Activated CD8-positive, alpha-beta T cell treated with anti-CD3 and anti-CD28 coated beads, Interleukin-2, amount 10 ng/mL, durations not matched to agents 7 days and 5 days (primary cell): ENCODE data around the gene CYB5RL. TPM values are rescaled to one million over a fixed set of nuclear protein-coding genes. Genes with fewer than 3 reads are reported as not detected.
"Not testable (repeated sequence)": the region's sequence is repeated elsewhere in the genome, so short reads cannot be mapped to it uniquely, and the experiment has no call there.

Source experiments
- ATAC-seq: fragments of 150-1000 bp; cut with Tn5 transposase; one replicate; pipeline ENCODE4 v1.10.0; 2021; ENCODE audit warnings: moderate library complexity
- CTCF ChIA-PET: fragments of 350-600 bp; sonication (Branson Sonifier 250); formaldehyde crosslinking; loops from one replicate; lab custom pipeline; 2021; ENCODE audit warnings: antibody characterized with exemption; lab: Charles Lee
- POLR2A ChIA-PET: fragments of 350-600 bp; sonication (Branson Sonifier 250); formaldehyde crosslinking; loops from one replicate; lab custom pipeline; 2021; ENCODE audit warnings: antibody characterized with exemption; lab: Charles Lee
- DNase-seq: peaks from one replicate; pipeline ENCODE4 v3.0.0-alpha.2; 2020
- H3K27ac Mint-ChIP-seq: one replicate; pipeline ENCODE4 v1.8.0; 2021; ENCODE audit warnings: mild to moderate bottlenecking, mixed read lengths
- H3K27me3 Mint-ChIP-seq: one replicate; pipeline ENCODE4 v1.8.0; 2021; ENCODE audit warnings: low read depth, mixed read lengths
- H3K36me3 Mint-ChIP-seq: one replicate; pipeline ENCODE4 v1.8.0; 2021; ENCODE audit warnings: low read depth, mixed read lengths
- H3K4me1 Mint-ChIP-seq: one replicate; pipeline ENCODE4 v1.8.0; 2021; ENCODE audit warnings: low read depth, mixed read lengths
- H3K4me3 Mint-ChIP-seq: one replicate; pipeline ENCODE4 v1.8.0; 2021; ENCODE audit warnings: mild to moderate bottlenecking, mixed read lengths
- H3K9me3 Mint-ChIP-seq: one replicate; pipeline ENCODE4 v1.8.0; 2022; ENCODE audit warnings: mixed read lengths; ENCODE audit not compliant: insufficient read depth
- total RNA-seq, 2 experiments: library from RNA; stranded (reverse); gene quantifications; one replicate each; pipeline ENCODE4 v1.2.3, GENCODE V29; 2021

Gene CYB5RL
- total RNA-seq, 2 experiments from 2014 or later, result 13.1 to 15.5 TPM

DNA sequence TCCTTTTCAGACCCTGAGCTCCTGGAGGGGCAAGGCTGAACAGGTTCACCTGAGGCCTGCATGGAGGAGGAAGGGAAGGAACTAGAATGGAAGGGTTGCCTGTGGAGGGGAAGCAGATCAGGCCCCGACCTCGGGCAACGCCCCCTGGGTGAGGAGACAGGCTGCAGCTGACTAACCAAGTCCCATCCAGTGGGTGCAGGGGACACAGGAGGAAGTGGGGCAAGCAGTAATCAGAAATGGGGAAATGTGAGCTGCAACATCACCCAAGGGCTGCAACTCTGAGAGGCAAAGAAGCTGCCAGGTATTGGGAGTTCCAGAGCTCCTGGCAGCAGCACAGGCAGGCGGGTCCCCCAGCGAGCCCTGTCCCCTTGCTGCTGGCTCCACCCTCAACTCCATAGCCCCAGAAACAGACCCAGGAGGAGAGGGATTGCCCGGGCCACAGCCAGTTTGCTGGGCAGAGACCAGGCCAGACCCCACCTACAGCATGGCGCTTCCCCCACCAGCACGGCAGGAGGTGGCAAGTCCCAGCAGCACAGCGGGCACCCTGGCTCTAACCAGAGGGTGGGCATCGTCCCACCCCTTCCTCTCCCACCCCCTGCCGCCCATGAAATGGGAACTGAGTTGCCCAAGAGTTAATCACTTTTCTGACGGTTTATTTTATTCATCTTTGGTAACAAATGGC, 38.7 kb upstream of the CYB5RL start:
- CTCF ChIA-PET, result no interaction called here
- Mint-ChIP-seq H3K4me1 (peaks cover 15% of the 10 kb centered on the region), H3K4me3 (no peak overlapping the region), H3K27ac (peak overlapping the region; percentile 24), H3K36me3 (peaks cover 34% of the 10 kb centered on the region), H3K27me3 (no peaks in the 10 kb centered on the region), H3K9me3 (no peaks in the 10 kb centered on the region)
- DNase-seq, result no peak
- POLR2A ChIA-PET, result no interaction called here
- ATAC-seq, result no peak

DNA sequence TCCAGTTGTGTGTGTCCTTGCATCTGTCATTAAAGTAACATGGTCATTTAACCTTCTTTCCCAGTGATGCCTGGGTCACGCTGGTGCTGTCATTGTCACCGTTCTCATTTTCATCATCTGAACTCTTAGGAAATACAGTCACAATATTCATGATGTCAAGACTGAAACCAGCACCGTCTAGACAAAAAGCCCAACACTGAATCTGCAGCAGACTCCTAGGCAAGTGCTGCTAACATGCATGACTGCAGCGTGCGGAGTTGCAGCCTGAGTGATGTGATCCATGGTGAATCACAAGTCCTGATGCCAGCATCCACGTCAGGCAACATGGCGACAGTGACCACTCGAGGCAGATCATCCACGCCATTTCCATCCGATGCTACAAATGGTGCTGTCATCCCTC, 37.8 kb upstream of the CYB5RL start:
- POLR2A ChIA-PET, result no interaction called here
- Mint-ChIP-seq H3K9me3 (no peaks in the 10 kb centered on the region), H3K4me3 (no peak overlapping the region), H3K36me3 (peaks cover 33% of the 10 kb centered on the region), H3K27ac (no peak overlapping the region), H3K27me3 (no peaks in the 10 kb centered on the region), H3K4me1 (peaks cover 11% of the 10 kb centered on the region)
- CTCF ChIA-PET, result no interaction called here
- ATAC-seq, result no peak
- DNase-seq, result no peak

GRCh38 chr1:54234284-54234683, 34.5 kb upstream of the CYB5RL start:
- Mint-ChIP-seq H3K36me3 (peaks cover 43% of the 10 kb centered on the region), H3K4me1 (peaks cover 28% of the 10 kb centered on the region), H3K27me3 (no peaks in the 10 kb centered on the region), H3K27ac (no peak overlapping the region), H3K9me3 (no peaks in the 10 kb centered on the region), H3K4me3 (no peak overlapping the region)
- ChIA-PET CTCF (no interaction called here), POLR2A (no interaction called here)
- ATAC-seq, result no peak
- DNase-seq, result no peak

DNA sequence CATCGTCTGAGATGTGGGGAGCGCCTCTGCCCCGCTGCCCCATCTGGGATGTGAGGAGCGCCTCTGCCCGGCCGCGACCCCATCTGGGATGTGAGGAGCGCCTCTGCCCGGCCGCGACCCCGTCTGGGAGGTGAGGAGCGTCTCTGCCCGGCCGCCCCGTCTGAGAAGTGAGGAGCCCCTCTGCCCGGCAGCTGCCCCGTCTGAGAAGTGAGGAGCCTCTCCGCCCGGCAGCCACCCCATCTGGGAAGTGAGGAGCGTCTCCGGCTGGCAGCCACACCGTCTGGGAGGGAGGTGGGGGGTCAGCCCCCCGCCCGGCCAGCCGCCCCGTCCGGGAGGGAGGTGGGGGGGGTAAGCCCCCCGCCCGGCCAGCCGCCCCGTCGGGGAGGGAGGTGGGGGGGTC, 33.4 kb upstream of the CYB5RL start:
- DNase-seq, POLR2A ChIA-PET, CTCF ChIA-PET, H3K27me3 Mint-ChIP-seq, H3K9me3 Mint-ChIP-seq, H3K27ac Mint-ChIP-seq, ATAC-seq, H3K4me3 Mint-ChIP-seq: not testable (repeated sequence)
- Mint-ChIP-seq H3K4me1 (peaks cover 34% of the 10 kb centered on the region), H3K36me3 (peaks cover 40% of the 10 kb centered on the region)

DNA sequence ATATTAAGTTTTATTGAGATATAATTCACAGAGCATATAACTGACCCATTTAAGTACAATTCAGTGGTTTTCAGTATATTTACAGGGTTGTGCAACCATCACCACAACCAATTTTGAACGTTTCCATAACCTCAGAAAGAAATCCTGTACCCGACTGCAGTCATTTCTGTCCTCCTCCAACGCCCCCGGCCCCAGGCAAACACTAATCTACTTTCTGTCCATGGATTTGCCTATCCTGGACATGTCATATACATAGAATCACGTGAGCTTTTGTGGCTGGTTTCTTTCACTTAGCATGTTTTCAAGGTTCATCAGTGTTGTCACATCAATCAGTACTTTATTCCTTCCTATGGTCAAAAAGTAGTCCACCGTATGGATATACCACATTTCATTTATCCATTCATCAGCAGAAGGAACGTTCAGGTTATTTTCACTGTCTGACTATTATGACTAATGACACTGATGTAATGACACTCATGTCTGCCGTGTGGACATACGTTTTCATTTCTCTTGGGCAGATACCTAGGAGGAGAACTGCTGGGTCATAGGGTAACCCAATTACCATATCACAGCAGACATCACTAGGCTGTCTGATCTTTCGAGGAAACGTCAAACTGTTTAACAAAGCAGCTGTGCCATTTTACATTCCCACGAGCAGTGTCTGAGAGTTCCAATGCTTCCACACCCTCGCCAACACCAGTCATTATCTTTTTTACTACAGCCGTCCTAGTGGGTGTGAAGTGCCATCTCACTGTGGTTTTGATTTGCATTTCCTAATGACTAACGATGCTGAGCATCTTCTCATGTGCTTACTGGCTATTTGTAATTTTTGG, 30.9 kb upstream of the CYB5RL start:
- Mint-ChIP-seq H3K4me1 (peaks cover 35% of the 10 kb centered on the region), H3K9me3 (no peaks in the 10 kb centered on the region), H3K4me3 (peak overlapping the region; percentile 7), H3K27me3 (no peaks in the 10 kb centered on the region), H3K27ac (peak overlapping the region; percentile 37), H3K36me3 (peaks cover 34% of the 10 kb centered on the region)
- CTCF ChIA-PET, result no interaction called here
- ATAC-seq (no peak), DNase-seq (no peak)
- POLR2A ChIA-PET, result no interaction called here

- Mint-ChIP-seq H3K36me3 (peaks cover 38% of the 10 kb centered on the region), H3K4me3 (peak overlapping the region; percentile 43), H3K4me1 (peaks cover 30% of the 10 kb centered on the region), H3K27me3 (no peaks in the 10 kb centered on the region), H3K27ac (peak overlapping the region; percentile 74), H3K9me3 (no peaks in the 10 kb centered on the region)
- DNase-seq (peak; percentile 30), ATAC-seq (peak; percentile 61)
- ChIA-PET CTCF (no interaction called here), POLR2A (interaction anchor here (0.6 kb wide), 1 partner anchor 97 kb away, joined by 3 read pairs; no protein-coding TSS in a partner anchor)
Measured at GRCh38 chr1:54229281-54229891, 29.6 kb upstream of the CYB5RL start.

GRCh38 chr1:54228638-54229079, 28.8 kb upstream of the CYB5RL start:
- Mint-ChIP-seq H3K36me3 (peaks cover 41% of the 10 kb centered on the region), H3K27me3 (no peaks in the 10 kb centered on the region), H3K4me1 (peaks cover 29% of the 10 kb centered on the region), H3K4me3 (no peak overlapping the region), H3K9me3 (no peaks in the 10 kb centered on the region), H3K27ac (no peak overlapping the region)
- DNase-seq (no peak), ATAC-seq (no peak)
- CTCF ChIA-PET, result no interaction called here
- POLR2A ChIA-PET, result no interaction called here

DNA sequence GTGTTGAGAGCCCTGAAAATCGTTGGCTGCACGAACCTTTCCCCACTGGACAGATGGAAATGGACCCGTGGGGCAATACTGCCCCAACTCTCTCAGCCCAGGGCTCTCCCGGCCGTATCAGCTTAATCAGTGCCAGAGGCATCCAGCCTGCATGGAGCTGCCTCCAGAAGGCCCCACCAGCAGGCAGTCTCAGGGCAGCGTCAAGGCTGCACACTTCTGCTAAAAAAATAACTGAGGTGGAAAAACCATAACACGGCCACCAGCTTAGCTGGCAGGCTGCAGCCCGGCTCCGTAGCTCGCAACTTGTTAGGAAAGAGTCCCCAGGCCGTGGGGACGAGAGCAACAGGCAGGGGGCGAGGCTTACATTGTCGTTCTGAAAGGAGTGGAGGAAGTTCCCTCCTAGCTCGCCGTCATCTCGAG, 28.1 kb upstream of the CYB5RL start:
- ATAC-seq, result no peak
- Mint-ChIP-seq H3K9me3 (no peaks in the 10 kb centered on the region), H3K4me3 (no peak overlapping the region), H3K27ac (peak overlapping the region; percentile 60), H3K27me3 (no peaks in the 10 kb centered on the region), H3K4me1 (peaks cover 29% of the 10 kb centered on the region), H3K36me3 (peaks cover 42% of the 10 kb centered on the region)
- CTCF ChIA-PET, result interaction anchor here (0.8 kb wide), 1 partner anchor 261 kb away, joined by 4 read pairs; no protein-coding TSS in a partner anchor
- POLR2A ChIA-PET, result no interaction called here
- DNase-seq, result no peak

DNA sequence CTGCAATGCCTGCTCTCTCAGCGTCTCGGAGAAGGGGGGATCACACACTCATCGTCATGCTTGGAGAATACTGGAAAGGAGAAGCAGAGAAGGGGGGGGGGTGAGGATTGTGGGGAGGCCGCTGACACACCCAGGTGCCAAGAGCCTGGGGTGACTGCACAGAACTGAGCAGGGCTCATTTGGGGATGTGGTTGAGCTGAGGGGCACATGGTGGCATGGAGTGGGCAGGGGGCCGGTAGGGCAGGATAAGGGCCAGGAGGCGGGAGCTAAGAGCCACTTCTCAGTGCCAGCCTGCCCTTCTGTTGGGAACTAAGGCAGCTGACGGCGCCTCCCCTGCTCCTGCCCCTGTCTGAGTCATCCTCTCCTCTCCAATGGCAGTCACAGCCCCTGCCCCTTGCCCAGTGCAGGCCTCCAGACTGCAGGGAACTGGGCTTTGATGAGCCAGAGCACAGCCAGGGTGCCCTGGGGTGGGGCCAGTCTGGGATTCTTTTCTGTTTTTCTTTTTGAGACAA, 27.3 kb upstream of the CYB5RL start:
- H3K27ac Mint-ChIP-seq, result no peak overlapping the region
- ATAC-seq, result no peak
- no peak overlapping the region for H3K4me3 Mint-ChIP-seq
- peaks cover 33% of the 10 kb centered on the region for H3K4me1 Mint-ChIP-seq
- no peaks in the 10 kb centered on the region for H3K9me3 Mint-ChIP-seq
- H3K27me3 Mint-ChIP-seq, result no peaks in the 10 kb centered on the region
- POLR2A ChIA-PET, result no interaction called here
- peaks cover 42% of the 10 kb centered on the region for H3K36me3 Mint-ChIP-seq
- CTCF ChIA-PET, result no interaction called here
- DNase-seq, result no peak

DNA sequence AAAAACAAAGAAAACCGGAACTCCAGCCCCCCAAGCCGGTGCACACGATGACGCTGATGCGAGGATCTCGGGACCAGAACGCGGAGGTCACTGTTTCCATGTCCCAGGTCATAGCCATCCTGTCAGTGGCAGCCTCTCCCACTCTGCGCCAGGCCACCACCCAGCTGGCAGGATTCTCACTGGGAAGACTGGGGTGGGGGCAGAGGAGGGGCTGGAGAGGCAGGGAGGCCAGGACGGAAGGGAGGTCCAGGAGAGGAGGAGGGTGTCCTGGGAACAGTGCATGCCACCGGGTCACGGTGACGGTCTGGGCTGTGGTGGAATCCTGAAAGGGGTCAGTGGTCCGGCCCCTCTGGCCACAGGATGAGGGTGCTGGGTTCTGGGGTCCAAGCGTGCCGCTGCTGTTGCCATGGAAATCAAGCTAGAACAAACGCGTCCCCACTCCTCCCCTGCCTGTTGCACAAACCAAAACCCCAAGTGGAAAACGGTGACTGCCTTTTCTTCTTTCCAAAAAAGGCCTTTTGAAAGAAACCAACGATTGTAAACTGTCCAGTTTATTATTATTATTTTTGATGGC, 26.2 kb upstream of the CYB5RL start:
- ATAC-seq (no peak), DNase-seq (no peak)
- Mint-ChIP-seq H3K9me3 (no peaks in the 10 kb centered on the region), H3K27ac (no peak overlapping the region), H3K27me3 (no peaks in the 10 kb centered on the region), H3K4me3 (no peak overlapping the region), H3K4me1 (peaks cover 31% of the 10 kb centered on the region), H3K36me3 (peaks cover 41% of the 10 kb centered on the region)
- CTCF ChIA-PET, result no interaction called here
- POLR2A ChIA-PET, result no interaction called here

DNA sequence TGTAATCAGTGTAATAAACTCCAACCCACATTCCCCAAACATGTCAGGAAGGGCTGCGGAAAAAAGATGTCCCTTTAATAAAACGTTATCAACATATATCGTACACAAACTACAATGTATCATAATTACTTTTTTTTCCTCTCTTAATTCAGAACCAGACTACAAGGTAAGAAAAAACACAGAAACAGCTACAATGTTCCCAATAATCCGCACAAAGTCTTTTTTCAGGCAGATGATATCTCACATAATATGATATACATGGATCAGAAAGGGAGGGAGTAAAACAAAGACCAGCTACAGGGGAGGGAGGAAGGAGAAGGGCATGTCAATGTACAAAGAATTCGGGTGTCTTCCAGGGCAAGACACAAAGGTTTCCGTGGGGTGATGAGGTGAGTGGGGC, 25.5 kb upstream of the CYB5RL start:
- peak overlapping the region; percentile 2 for H3K27ac Mint-ChIP-seq
- peaks cover 24% of the 10 kb centered on the region for H3K4me1 Mint-ChIP-seq
- ChIA-PET CTCF (no interaction called here), POLR2A (no interaction called here)
- no peaks in the 10 kb centered on the region for H3K9me3 Mint-ChIP-seq
- H3K27me3 Mint-ChIP-seq, result no peaks in the 10 kb centered on the region
- no peak for ATAC-seq
- peaks cover 36% of the 10 kb centered on the region for H3K36me3 Mint-ChIP-seq
- no peak overlapping the region for H3K4me3 Mint-ChIP-seq
- DNase-seq, result no peak
